ENCODE data around the gene ADD2. TPM values are rescaled to one million over a fixed set of nuclear protein-coding genes. Genes with fewer than 3 reads are reported as not detected.

ADD2 gene
- total RNA-seq, 1 experiment from 2014 or later = 124 TPM

DNA sequence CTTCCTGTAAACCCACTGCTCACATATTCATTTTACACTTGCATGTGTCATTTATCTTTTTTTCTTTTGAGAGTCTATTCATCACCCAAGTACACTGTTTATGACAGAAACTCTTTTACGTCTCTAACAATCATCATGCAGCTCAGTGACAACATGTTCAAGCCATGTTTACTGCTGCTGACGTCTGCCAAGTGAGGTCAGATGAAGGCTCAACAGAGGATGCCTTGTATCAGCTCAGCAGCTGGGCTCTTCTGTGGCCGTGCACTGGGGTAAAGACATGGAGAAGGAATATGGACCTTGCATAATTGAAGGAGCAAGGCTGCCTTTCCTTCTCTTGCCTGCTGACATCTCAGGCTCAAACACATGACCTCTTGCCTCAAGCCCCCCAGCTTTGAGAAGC is 99.6 kb downstream of the ADD2 start:
- Histone ChIP-seq H3K9ac (ENCODE audit: extremely low read depth, insufficient read length, low read length) (no peak overlapping the region), H2BK12ac (ENCODE audit: insufficient read length, low read depth, low read length) (no peak overlapping the region), H3K4me2 (ENCODE audit: insufficient read depth, insufficient read length, low read length) (no peak overlapping the region), H3K79me2 (ENCODE audit: insufficient read depth, low read length) (no peaks in the 10 kb centered on the region), H3T11ph (ENCODE audit: low read length) (no peak overlapping the region), H3K9me3 (ENCODE audit: control insufficient read depth, low read depth, low read length) (no peaks in the 10 kb centered on the region), H2BK20ac (ENCODE audit: low read depth, low read length, poor library complexity, severe bottlenecking) (no peak overlapping the region), H2BK5ac (ENCODE audit: insufficient read length, low read length) (no peak overlapping the region), H4K8ac (replicated peaks; ENCODE audit: insufficient read length, low read depth, low read length) (no peak overlapping the region), H3K14ac (ENCODE audit: insufficient read depth, low read length) (no peak overlapping the region), H3K27ac (ENCODE audit: insufficient read length, low read depth, low read length) (no peak overlapping the region), H2BK15ac (ENCODE audit: low read depth, low read length) (no peak overlapping the region), H4K5ac (ENCODE audit: insufficient read length, low read depth, low read length) (no peak overlapping the region), H3K4me1 (ENCODE audit: insufficient read depth, low read length) (no peaks in the 10 kb centered on the region), H3K27me3 (ENCODE audit: insufficient read depth, low read length) (no peaks in the 10 kb centered on the region), H4K91ac (ENCODE audit: insufficient read length, low read depth, low read length) (no peak overlapping the region), H3K79me1 (ENCODE audit: insufficient read depth, low read depth, low read length, poor library complexity, severe bottlenecking) (no peaks in the 10 kb centered on the region), H3K23ac (ENCODE audit: insufficient read length, low read depth, low read length) (no peak overlapping the region), H2AK5ac (ENCODE audit: insufficient read length, low read length) (no peak overlapping the region), H2AFZ (ENCODE audit: low read length) (no peak overlapping the region), H3K23me2 (ENCODE audit: insufficient read length, low read depth, low read length, poor library complexity, severe bottlenecking) (no peaks in the 10 kb centered on the region), H3K4ac (ENCODE audit: low read depth, low read length) (no peak overlapping the region), H3K18ac (ENCODE audit: insufficient read length, low read depth, low read length) (no peak overlapping the region), H3K56ac (ENCODE audit: insufficient read length, low read depth, low read length) (no peak overlapping the region), H4K20me1 (ENCODE audit: control insufficient read depth, insufficient read depth, insufficient read length) (no peaks in the 10 kb centered on the region), H2BK120ac (ENCODE audit: low read depth, low read length, poor library complexity, severe bottlenecking) (no peak overlapping the region)
- H3K4me3 Mint-ChIP-seq = no peak overlapping the region
- TF ChIP-seq, protein P1, sequence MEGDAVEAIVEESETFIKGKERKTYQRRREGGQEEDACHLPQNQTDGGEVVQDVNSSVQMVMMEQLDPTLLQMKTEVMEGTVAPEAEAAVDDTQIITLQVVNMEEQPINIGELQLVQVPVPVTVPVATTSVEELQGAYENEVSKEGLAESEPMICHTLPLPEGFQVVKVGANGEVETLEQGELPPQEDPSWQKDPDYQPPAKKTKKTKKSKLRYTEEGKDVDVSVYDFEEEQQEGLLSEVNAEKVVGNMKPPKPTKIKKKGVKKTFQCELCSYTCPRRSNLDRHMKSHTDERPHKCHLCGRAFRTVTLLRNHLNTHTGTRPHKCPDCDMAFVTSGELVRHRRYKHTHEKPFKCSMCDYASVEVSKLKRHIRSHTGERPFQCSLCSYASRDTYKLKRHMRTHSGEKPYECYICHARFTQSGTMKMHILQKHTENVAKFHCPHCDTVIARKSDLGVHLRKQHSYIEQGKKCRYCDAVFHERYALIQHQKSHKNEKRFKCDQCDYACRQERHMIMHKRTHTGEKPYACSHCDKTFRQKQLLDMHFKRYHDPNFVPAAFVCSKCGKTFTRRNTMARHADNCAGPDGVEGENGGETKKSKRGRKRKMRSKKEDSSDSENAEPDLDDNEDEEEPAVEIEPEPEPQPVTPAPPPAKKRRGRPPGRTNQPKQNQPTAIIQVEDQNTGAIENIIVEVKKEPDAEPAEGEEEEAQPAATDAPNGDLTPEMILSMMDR (conservative IDR thresholded peaks at IDR 0.05) = no peak
- H3K36me3 Mint-ChIP-seq (ENCODE audit: insufficient read depth in 1 of 3, low read depth in 3 of 3) = peaks cover 61 to 87% (median 67%) of the 10 kb centered on the region in 3 experiments
- no peaks in the 10 kb centered on the region for H3K9me3 Mint-ChIP-seq
- H3K27ac Mint-ChIP-seq = no peak overlapping the region
- H3K27me3 Mint-ChIP-seq (ENCODE audit: low read depth) = no peaks in the 10 kb centered on the region; the same call in 1 of the 2 replicates
- WGBS (ENCODE audit: extremely low coverage, insufficient read length, low lambda C conversion rate) = no CpG with 5 or more reads among the region's 3 CpGs
- peaks cover 0 to 5% of the 10 kb centered on the region in 2 experiments; a peak in 2 of 4 replicates for H3K4me1 Mint-ChIP-seq
- no peak for DNase-seq

Measured in H9 (cell line).